ENCODE data around the gene IFT80. TPM values are rescaled to one million over a fixed set of nuclear protein-coding genes. Genes with fewer than 3 reads are reported as not detected.

Gene IFT80
- total RNA-seq, 1 donor = 79.2 TPM

DNA sequence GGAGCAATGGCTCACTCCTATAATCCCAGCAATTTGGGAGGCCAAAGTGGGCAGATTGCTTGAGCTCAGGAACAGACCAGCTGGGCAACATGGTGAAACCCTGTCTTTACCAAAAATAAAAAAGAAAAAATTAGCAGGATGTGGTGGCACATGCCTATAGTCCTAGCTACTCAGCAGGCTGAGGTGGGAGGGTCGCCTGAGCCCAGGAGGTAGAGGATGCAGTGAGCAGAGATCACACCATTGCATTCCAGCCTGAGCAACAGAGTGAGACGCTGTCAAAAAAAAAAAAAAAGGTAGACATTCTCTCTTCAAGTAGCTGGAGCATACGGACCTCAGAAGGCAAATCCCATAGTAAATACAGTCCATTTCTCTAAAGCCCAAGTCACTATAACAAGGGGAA lies 180.9 kb downstream of the IFT80 start:
- no peak for DNase-seq (ENCODE audit: low read depth)
- TF ChIP-seq, protein P1, sequence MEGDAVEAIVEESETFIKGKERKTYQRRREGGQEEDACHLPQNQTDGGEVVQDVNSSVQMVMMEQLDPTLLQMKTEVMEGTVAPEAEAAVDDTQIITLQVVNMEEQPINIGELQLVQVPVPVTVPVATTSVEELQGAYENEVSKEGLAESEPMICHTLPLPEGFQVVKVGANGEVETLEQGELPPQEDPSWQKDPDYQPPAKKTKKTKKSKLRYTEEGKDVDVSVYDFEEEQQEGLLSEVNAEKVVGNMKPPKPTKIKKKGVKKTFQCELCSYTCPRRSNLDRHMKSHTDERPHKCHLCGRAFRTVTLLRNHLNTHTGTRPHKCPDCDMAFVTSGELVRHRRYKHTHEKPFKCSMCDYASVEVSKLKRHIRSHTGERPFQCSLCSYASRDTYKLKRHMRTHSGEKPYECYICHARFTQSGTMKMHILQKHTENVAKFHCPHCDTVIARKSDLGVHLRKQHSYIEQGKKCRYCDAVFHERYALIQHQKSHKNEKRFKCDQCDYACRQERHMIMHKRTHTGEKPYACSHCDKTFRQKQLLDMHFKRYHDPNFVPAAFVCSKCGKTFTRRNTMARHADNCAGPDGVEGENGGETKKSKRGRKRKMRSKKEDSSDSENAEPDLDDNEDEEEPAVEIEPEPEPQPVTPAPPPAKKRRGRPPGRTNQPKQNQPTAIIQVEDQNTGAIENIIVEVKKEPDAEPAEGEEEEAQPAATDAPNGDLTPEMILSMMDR (IDR thresholded peaks at IDR 0.05; ENCODE audit: insufficient read depth, low read length) = no peak
- no peak overlapping the region for H3K4me3 ChIP-seq (ENCODE audit: low read depth, low read length)

DNA sequence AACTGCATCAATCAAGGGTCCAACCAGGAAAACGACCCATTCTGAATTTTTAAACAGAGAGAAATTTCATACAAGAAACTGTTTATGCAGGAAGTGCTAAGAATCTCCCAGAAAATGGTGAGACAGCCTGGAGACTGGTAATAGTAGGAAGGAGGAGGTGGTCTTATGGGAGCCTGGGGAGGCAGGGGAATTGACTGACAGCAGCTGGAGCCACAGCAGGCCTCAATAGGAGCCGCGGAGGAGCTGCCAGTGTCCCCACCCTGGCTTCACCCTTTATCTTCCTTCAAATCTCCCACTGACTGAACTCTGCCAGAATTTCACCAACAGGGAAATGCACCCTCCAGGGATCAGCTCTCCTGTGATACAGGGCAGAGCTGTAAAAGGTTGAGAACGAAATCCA lies 181.3 kb downstream of the IFT80 start:
- TF ChIP-seq, protein P1 (IDR thresholded peaks at IDR 0.05; ENCODE audit: insufficient read depth, low read length) = no peak
- H3K4me3 ChIP-seq (ENCODE audit: low read depth, low read length) = no peak overlapping the region
- DNase-seq (ENCODE audit: low read depth) = no peak

DNA sequence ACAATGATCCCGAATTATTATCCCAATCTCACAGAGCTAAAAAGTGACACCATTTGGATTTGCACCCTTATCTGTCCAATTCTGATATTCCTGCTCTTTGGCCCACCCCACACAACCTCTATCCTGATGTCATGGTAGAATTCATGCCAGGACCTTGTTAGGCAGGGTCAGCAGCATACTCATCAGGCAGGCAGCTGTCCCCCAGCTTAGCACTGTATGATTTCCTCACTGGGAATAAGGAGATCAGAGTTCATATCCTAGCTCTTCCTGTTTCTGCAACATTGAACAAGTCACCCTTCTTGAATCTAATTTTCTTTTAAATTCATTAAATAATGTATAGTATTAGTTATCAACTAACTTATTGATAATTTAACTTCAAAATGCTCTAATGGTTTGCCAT lies 185.8 kb downstream of the IFT80 start:
- H3K4me3 ChIP-seq (ENCODE audit: low read depth, low read length) = no peak overlapping the region
- no peak for DNase-seq (ENCODE audit: low read depth)
- TF ChIP-seq, protein P1 (IDR thresholded peaks at IDR 0.05; ENCODE audit: insufficient read depth, low read length) = no peak

GRCh38 chr3:160210799-160211221 lies 188.2 kb downstream of the IFT80 start:
- H3K4me3 ChIP-seq (ENCODE audit: low read depth, low read length) = no peak overlapping the region
- TF ChIP-seq, protein P1 (IDR thresholded peaks at IDR 0.05; ENCODE audit: insufficient read depth, low read length) = peak; percentile 49
- peak; percentile 82 for DNase-seq (ENCODE audit: low read depth)

DNA sequence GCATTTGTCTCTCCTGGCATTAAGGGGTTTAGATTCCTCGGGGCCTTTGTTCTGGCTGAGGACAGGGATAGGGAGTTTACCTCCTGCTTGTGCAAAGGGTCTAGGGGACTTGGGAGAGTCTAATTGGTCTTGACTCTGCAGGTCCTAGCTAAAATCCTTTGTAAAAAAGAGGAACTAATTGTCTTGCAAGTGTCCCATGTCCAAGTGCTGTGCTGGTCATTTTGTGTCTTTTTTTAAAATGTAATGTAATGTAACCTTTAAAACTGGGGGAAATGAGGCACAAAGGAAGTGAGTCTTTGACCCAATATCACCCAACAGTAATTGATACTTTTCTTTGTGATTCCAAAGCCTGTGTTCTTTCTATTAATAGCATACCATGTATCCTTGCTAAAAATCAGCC lies 188.7 kb downstream of the IFT80 start:
- H3K4me3 ChIP-seq (ENCODE audit: low read depth, low read length) = no peak overlapping the region
- TF ChIP-seq, protein P1 (IDR thresholded peaks at IDR 0.05; ENCODE audit: insufficient read depth, low read length) = no peak
- no peak for DNase-seq (ENCODE audit: low read depth)

Small RNAs within 50 kb of the gene (small RNA-seq; reads per million reads assigned to genes)
- gene MIR15B = 5,367 reads per million, percentile 100 among the genes with 10 or more reads in this experiment
- 51.4 reads per million, percentile 97 among the genes with 10 or more reads in this experiment for gene MIR16-2

Other genes with a start within 250 kb of the IFT80 start
- 0.63 and 1.8 TPM in 2 replicates for gene C3orf80, start 173.8 kb downstream of the IFT80 start, total RNA-seq (ENCODE audit: low replicate concordance)
- gene SMC4, start 425 bp upstream of the IFT80 start, total RNA-seq (ENCODE audit: low replicate concordance) = 48.7 and 130 TPM in 2 replicates
- gene TRIM59, start 50.6 kb upstream of the IFT80 start, total RNA-seq (ENCODE audit: low replicate concordance) = 16.5 and 47.8 TPM in 2 replicates
- gene KPNA4, start 166.3 kb upstream of the IFT80 start, total RNA-seq (ENCODE audit: low replicate concordance) = 37.8 and 46.0 TPM in 2 replicates